Uterus (tissue), 2 donors: ENCODE measurements around the gene GSTO2.

Experiments
- POLR2A ChIP-seq, 2 donors: fragments of 450-650 bp; IDR thresholded peaks; one replicate each; pipeline ENCODE4 v1.6.1; 2016; ENCODE audit warnings: antibody characterized with exemption in 2 of 2, mild to moderate bottlenecking in 1 of 2, moderate library complexity in 1 of 2
- TF ChIP-seq, protein P1 (sequence below), 4 experiments: fragments of 200-600 bp in 2 of 4; fragments of 450-650 bp in 2 of 4; sonication (generic) in 2 of 4; IDR thresholded peaks; one replicate each; pipeline ENCODE4 v1.5.1; 2016 to 2019; ENCODE audit warnings: antibody characterized with exemption in 4 of 4, mild to moderate bottlenecking in 2 of 4, moderate library complexity in 1 of 4

DNA sequence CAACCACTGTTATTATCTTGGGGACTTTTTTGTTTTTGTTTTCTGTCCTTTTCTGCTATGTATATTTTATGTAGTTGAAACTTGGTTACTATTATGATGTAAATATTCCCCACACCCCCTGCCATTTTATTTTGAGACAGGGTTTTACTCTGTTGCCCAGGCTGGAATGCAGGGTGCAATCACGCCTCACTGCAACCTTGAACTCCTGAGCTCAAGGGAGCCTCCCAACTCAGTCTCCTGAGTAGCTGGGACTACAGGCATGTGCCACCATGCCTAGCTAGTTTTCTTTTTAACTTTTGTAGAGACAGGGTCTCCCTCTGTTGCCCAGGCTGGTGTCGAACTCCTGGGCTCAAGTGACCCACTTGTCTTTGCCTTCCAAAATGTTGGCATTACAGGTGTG, 18.0 kb downstream of the GSTO2 start:
- TF ChIP-seq, protein P1, sequence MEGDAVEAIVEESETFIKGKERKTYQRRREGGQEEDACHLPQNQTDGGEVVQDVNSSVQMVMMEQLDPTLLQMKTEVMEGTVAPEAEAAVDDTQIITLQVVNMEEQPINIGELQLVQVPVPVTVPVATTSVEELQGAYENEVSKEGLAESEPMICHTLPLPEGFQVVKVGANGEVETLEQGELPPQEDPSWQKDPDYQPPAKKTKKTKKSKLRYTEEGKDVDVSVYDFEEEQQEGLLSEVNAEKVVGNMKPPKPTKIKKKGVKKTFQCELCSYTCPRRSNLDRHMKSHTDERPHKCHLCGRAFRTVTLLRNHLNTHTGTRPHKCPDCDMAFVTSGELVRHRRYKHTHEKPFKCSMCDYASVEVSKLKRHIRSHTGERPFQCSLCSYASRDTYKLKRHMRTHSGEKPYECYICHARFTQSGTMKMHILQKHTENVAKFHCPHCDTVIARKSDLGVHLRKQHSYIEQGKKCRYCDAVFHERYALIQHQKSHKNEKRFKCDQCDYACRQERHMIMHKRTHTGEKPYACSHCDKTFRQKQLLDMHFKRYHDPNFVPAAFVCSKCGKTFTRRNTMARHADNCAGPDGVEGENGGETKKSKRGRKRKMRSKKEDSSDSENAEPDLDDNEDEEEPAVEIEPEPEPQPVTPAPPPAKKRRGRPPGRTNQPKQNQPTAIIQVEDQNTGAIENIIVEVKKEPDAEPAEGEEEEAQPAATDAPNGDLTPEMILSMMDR (IDR thresholded peaks at IDR 0.05), result no peak
- no peak for TF ChIP-seq POLR2A (IDR thresholded peaks at IDR 0.05)
